Skeletal muscle satellite cell (primary cell): ENCODE measurements around the gene ZNF700.
"Not testable (repeated sequence)": the region's sequence is repeated elsewhere in the genome, so short reads cannot be mapped to it uniquely, and the experiment has no call there.

Experiments
- H3K27me3 ChIP-seq: 2 replicates; pipeline ENCODE4 v1.7.0; 2013; ENCODE audit warnings: low read length; ENCODE audit not compliant: control insufficient read depth, insufficient read depth
- H3K36me3 ChIP-seq: 2 replicates; pipeline ENCODE4 v1.7.0; 2013; ENCODE audit warnings: mild to moderate bottlenecking, control low read depth, low read length; ENCODE audit not compliant: insufficient read depth
- H3K4me1 ChIP-seq: 2 replicates; pipeline ENCODE4 v1.7.0; 2013; ENCODE audit warnings: low read length; ENCODE audit not compliant: control insufficient read depth, insufficient read depth
- H3K4me2 ChIP-seq: 2 replicates; pipeline ENCODE4 v1.7.0; 2013; ENCODE audit warnings: mild to moderate bottlenecking, low read length
- H3K4me3 ChIP-seq: 2 replicates; pipeline ENCODE4 v1.7.0; 2013; ENCODE audit warnings: low read length
- H3K9ac ChIP-seq: 2 replicates; pipeline ENCODE4 v1.7.0; 2013; ENCODE audit warnings: mild to moderate bottlenecking, low read depth, low read length, moderate library complexity
- H3K9me3 ChIP-seq: replicated peaks from 2 replicates; pipeline ENCODE4 v1.7.0; 2013; ENCODE audit warnings: mild to moderate bottlenecking, control low read depth, low read length

The ZNF700 gene

DNA sequence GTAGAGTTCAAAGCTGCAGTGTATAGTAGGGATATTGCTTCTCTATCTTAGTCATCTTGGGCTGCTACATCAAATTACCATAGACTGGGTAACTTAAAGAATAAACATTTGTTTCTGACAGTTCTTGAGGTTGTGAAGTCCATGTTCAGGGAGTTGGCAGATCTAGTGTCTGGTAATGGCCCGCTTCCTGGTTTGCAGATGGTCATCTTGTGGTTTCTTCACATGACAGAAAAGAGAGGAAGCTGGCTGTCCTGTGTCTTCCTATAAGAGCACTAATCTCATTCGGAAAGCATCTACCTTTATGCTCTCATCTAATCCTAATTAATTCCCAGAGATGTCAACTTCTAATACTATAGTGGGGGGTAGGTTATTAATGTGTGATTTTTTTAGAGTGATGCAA lies 46.1 kb downstream of the ZNF700 start:
- no peak overlapping the region for H3K9ac ChIP-seq
- H3K4me2 ChIP-seq, result no peak overlapping the region
- H3K4me3 ChIP-seq, result no peak overlapping the region
- H3K9me3 ChIP-seq, result peaks cover 5% of the 10 kb centered on the region
- H3K4me1 ChIP-seq, result no peaks in the 10 kb centered on the region
- H3K27me3 ChIP-seq, result no peaks in the 10 kb centered on the region
- H3K36me3 ChIP-seq, result no peaks in the 10 kb centered on the region

DNA sequence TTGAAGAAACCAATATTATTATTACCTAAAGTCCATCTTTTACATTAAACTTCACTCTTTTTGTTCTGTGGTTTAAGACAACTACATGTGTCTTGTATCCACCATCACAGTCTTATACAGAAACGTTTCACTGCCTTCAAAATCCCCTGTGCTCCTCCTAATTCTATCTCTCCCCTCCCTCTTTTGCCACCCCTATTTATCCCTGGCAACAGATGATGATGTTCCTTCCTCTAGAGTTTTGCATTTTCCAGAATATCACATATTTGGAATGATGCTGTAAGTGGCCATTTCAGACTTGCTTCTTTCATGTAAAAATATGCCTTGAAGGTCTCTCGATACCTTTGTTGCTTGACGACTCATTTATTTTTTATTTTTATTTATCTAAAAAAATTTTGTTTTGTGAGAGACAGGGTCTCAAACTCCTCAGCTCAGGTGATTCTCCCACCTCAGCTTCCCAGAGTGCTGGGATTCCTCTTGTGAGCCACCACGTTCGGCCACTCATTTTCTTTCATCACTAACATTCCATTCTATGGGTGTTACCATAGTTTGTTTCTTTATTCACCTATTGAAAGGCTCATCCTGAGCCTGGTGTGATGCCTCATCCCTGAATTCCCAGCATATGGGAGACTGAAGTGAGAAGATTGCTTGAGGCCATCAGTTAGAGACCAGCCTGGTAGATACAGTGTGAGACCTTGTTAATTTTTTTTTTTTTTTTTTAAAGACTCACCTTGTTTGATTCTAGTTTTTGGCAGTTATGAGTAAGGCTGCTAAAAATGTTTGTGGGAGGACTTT lies 48.3 kb downstream of the ZNF700 start:
- H3K27me3 ChIP-seq, result no peaks in the 10 kb centered on the region
- H3K4me3 ChIP-seq, result no peak overlapping the region
- peaks cover 10% of the 10 kb centered on the region for H3K9me3 ChIP-seq
- no peaks in the 10 kb centered on the region for H3K4me1 ChIP-seq
- H3K9ac ChIP-seq, result no peak overlapping the region
- peaks cover 4% of the 10 kb centered on the region for H3K36me3 ChIP-seq
- no peak overlapping the region for H3K4me2 ChIP-seq

GRCh38 chr19:11978492-11979100 lies 53.7 kb downstream of the ZNF700 start:
- Histone ChIP-seq H3K9me3 (peaks cover 53% of the 10 kb centered on the region), H3K4me1 (no peaks in the 10 kb centered on the region), H3K27me3 (no peaks in the 10 kb centered on the region), H3K4me3 (no peak overlapping the region), H3K36me3 (peaks cover 23% of the 10 kb centered on the region), H3K9ac (no peak overlapping the region), H3K4me2 (no peak overlapping the region)

DNA sequence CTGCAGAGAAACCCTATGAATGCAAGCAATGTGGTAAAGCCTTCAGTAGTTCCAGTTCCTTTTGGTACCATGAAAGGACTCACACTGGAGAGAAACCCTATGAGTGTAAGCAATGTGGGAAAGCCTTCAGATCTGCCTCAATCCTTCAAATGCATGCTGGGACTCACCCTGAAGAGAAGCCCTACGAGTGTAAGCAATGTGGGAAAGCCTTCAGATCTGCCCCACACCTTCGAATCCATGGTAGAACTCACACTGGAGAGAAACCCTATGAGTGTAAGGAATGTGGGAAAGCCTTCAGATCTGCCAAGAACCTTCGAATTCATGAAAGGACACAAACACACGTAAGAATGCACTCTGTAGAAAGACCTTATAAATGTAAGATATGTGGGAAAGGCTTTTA lies 54.6 kb downstream of the ZNF700 start:
- peaks cover 23% of the 10 kb centered on the region for H3K36me3 ChIP-seq
- H3K4me3 ChIP-seq, result no peak overlapping the region
- no peaks in the 10 kb centered on the region for H3K4me1 ChIP-seq
- H3K9me3 ChIP-seq, result peaks cover 53% of the 10 kb centered on the region
- H3K4me2 ChIP-seq, result no peak overlapping the region
- no peak overlapping the region for H3K9ac ChIP-seq
- no peaks in the 10 kb centered on the region for H3K27me3 ChIP-seq

DNA sequence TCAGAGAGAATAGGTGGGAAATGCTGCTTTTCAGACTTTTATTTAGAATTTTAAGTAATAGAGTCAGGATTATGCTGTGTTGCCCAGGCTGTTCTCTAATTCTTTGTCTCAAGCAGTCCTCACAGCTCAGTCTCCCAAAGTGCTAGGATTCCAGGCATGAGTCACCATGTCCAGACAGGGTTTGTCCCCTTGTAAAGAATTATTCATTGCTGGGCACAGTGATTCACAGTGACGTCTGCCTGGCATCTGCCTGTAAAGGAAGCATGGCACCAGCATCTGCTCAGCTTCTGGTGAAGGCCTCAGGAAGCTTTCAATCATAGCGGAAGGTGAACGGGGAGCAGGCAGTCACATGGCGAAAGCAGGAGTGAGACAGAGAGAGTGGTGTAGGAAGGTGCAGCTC lies 57.6 kb downstream of the ZNF700 start:
- H3K4me3 ChIP-seq, result no peak overlapping the region
- no peaks in the 10 kb centered on the region for H3K27me3 ChIP-seq
- no peak overlapping the region for H3K4me2 ChIP-seq
- peaks cover 47% of the 10 kb centered on the region for H3K9me3 ChIP-seq
- no peak overlapping the region for H3K9ac ChIP-seq
- peaks cover 23% of the 10 kb centered on the region for H3K36me3 ChIP-seq
- no peaks in the 10 kb centered on the region for H3K4me1 ChIP-seq

- no peaks in the 10 kb centered on the region for H3K4me1 ChIP-seq
- H3K9me3 ChIP-seq, result peaks cover 25% of the 10 kb centered on the region
- no peak overlapping the region for H3K9ac ChIP-seq
- no peak overlapping the region for H3K4me3 ChIP-seq
- H3K4me2 ChIP-seq, result no peak overlapping the region
- H3K36me3 ChIP-seq, result peaks cover under 1% of the 10 kb centered on the region
- H3K27me3 ChIP-seq, result no peaks in the 10 kb centered on the region
Observed at GRCh38 chr19:11984986-11985385, 60.1 kb downstream of the ZNF700 start.

GRCh38 chr19:11986754-11987153 lies 61.8 kb downstream of the ZNF700 start:
- no peak overlapping the region for H3K4me2 ChIP-seq
- peaks cover 8% of the 10 kb centered on the region for H3K9me3 ChIP-seq
- no peak overlapping the region for H3K9ac ChIP-seq
- no peaks in the 10 kb centered on the region for H3K4me1 ChIP-seq
- H3K27me3 ChIP-seq, result no peaks in the 10 kb centered on the region
- H3K4me3 ChIP-seq, result no peak overlapping the region
- no peaks in the 10 kb centered on the region for H3K36me3 ChIP-seq

DNA sequence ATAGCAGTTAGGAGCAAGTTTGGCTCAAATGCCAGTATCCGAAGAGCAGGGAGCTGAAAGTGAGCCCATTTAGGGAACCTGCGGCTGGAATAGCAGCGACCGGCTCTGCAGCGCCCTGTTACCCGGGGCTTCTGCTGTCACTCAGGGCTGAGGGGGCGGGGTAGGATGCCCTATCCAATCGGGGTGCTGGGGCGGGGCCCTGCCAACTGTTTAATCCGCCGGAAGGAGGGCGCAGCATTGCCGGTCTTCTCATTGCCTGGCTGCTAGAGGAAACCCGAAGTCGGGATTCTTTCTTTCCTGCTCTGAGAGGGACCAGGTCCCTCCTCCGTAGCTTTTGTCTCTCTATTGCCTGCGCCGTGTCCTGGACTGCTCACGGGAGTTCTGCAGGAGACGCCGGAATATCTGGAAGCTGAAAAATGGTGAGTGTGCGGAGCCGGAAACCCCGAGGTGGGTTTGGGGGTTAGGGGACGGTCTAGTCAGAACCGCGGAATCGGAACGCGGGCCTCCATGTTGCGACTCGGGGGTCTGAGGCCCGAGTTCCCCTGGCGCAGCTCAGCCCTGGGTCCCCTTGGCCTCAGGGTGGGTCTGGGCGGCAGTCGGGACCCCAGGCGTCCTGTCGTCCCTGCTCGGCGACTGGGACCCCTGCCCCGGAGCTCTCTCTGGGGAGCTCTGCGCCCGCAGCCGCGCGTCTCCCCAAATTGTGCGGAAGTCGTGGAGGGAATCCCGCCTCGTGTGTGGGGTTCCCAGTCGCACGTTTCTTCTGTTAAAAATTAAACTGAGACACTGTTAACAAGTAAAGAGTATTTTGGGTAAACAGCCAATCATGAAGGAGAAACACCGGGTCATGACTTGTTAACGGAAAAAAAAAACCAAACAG lies 62.7 kb downstream of the ZNF700 start:
- Histone ChIP-seq H3K4me1 (peaks cover 4% of the 10 kb centered on the region), H3K9me3 (peaks cover 3% of the 10 kb centered on the region), H3K36me3 (no peaks in the 10 kb centered on the region), H3K9ac (peak overlapping the region; percentile 84), H3K27me3 (no peaks in the 10 kb centered on the region), H3K4me3 (peak overlapping the region; percentile 85), H3K4me2 (peak overlapping the region; percentile 96)

DNA sequence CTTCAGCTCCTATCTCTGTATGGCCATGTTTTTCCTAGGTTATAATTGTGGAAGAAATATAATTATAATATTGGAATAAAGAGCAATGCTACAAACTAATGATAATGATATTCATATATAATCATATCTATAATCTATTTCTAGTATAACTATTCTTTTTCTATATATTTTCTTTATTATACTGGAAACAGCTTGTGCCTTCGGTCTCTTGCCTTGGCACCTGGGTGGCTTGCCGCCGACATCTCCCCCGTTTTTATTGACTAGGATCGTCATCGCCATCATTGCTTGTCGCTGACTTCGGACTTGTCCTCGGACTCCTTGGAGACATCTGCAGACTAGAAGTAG lies 64.2 kb downstream of the ZNF700 start:
- H3K36me3 ChIP-seq, result peaks cover 3% of the 10 kb centered on the region
- peak overlapping the region; percentile 96 for H3K4me2 ChIP-seq
- no peak overlapping the region for H3K9ac ChIP-seq
- H3K27me3 ChIP-seq, result no peaks in the 10 kb centered on the region
- H3K9me3 ChIP-seq, result no peaks in the 10 kb centered on the region
- H3K4me3 ChIP-seq, result no peak overlapping the region
- peaks cover 4% of the 10 kb centered on the region for H3K4me1 ChIP-seq

DNA sequence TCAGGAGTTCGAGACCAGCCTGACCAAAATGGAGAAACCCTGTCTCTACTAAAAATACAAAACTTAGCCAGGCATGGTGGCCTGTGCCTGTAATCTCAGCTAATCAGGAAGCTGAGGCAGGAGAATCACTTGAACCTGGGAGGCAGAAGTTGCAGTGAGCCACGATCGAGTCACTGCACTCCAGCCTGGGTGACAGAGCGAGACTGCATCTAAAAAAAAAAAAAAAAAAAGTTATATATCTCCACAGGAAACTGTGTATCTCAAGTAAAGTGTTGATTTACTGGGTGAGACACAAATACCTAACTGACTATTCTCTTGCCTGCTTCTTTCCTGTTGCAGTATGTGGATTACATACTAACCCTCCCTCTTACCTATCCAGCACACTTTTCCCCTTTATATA lies 67.0 kb downstream of the ZNF700 start:
- H3K36me3 ChIP-seq, H3K9ac ChIP-seq, H3K4me2 ChIP-seq, H3K4me1 ChIP-seq, H3K9me3 ChIP-seq, H3K4me3 ChIP-seq, H3K27me3 ChIP-seq: not testable (repeated sequence)

GRCh38 chr19:11995174-11995573 lies 70.3 kb downstream of the ZNF700 start:
- H3K27me3 ChIP-seq, result no peaks in the 10 kb centered on the region
- peaks cover 7% of the 10 kb centered on the region for H3K36me3 ChIP-seq
- H3K9me3 ChIP-seq, result no peaks in the 10 kb centered on the region
- H3K4me2 ChIP-seq, result no peak overlapping the region
- no peak overlapping the region for H3K4me3 ChIP-seq
- H3K9ac ChIP-seq, result no peak overlapping the region
- H3K4me1 ChIP-seq, result peaks cover 7% of the 10 kb centered on the region
